Uterus (tissue), 2 donors: ENCODE data around the gene SNX8.

Source experiments
- CTCF ChIP-seq, 4 experiments: fragments of 200-600 bp in 2 of 4; fragments of 450-650 bp in 2 of 4; sonication (generic) in 2 of 4; IDR thresholded peaks; one replicate each; pipeline ENCODE4 v1.5.1; 2016 to 2019; ENCODE audit warnings: antibody characterized with exemption in 4 of 4, mild to moderate bottlenecking in 2 of 4, moderate library complexity in 1 of 4
- POLR2A ChIP-seq, 2 donors: fragments of 450-650 bp; IDR thresholded peaks; one replicate each; pipeline ENCODE4 v1.6.1; 2016; ENCODE audit warnings: antibody characterized with exemption in 2 of 2, mild to moderate bottlenecking in 1 of 2, moderate library complexity in 1 of 2

- TF ChIP-seq CTCF (IDR thresholded peaks at IDR 0.05), result no peak
- TF ChIP-seq POLR2A (IDR thresholded peaks at IDR 0.05), result no peak
Observed at GRCh38 chr7:2261611-2262010, 52.6 kb downstream of the SNX8 start.
